ENCODE results near the gene LGR6.

LGR6 gene

GRCh38 chr1:202291961-202292712 lies 98.5 kb downstream of the LGR6 start:
- no peak for DNase-seq

- no peak for DNase-seq
Measured at GRCh38 chr1:202292773-202293172, 99.2 kb downstream of the LGR6 start.

GRCh38 chr1:202293569-202293968 lies 100.0 kb downstream of the LGR6 start:
- DNase-seq, result no peak

- DNase-seq, result no peak
Measured at GRCh38 chr1:202302166-202302565, 108.6 kb downstream of the LGR6 start.

- DNase-seq, result no peak
Measured at GRCh38 chr1:202304375-202304774, 110.8 kb downstream of the LGR6 start.

- no peak for DNase-seq
Measured at GRCh38 chr1:202305168-202305567, 111.6 kb downstream of the LGR6 start.

- DNase-seq, result no peak
Measured at GRCh38 chr1:202306535-202307345, 113.1 kb downstream of the LGR6 start.

GRCh38 chr1:202310071-202310725 lies 116.6 kb downstream of the LGR6 start:
- no peak for DNase-seq

- DNase-seq, result no peak
Measured at GRCh38 chr1:202310746-202311145, 117.1 kb downstream of the LGR6 start.

- DNase-seq, result no peak
Measured at GRCh38 chr1:202311875-202312635, 118.5 kb downstream of the LGR6 start.

- DNase-seq, result peak; percentile 62 to 82
Measured at GRCh38 chr1:202315576-202316168, 122.1 kb downstream of the LGR6 start.

GRCh38 chr1:202316186-202316585 lies 122.6 kb downstream of the LGR6 start:
- no peak for DNase-seq

- no peak for DNase-seq
Measured at GRCh38 chr1:202317941-202318925, 124.6 kb downstream of the LGR6 start.

- DNase-seq, result no peak
Measured at GRCh38 chr1:202319381-202320080, 125.9 kb downstream of the LGR6 start.

GRCh38 chr1:202320081-202320405 lies 126.4 kb downstream of the LGR6 start:
- DNase-seq, result no peak

GRCh38 chr1:202323731-202324130 lies 130.1 kb downstream of the LGR6 start:
- DNase-seq, result no peak

GRCh38 chr1:202324646-202325045 lies 131.0 kb downstream of the LGR6 start:
- DNase-seq, result no peak

- DNase-seq, result no peak
Measured at GRCh38 chr1:202329891-202330290, 136.3 kb downstream of the LGR6 start.

- no peak for DNase-seq
Measured at GRCh38 chr1:202333861-202334260, 140.3 kb downstream of the LGR6 start.

GRCh38 chr1:202343652-202344349 lies 150.2 kb downstream of the LGR6 start:
- peak; percentile 58 to 60 for DNase-seq

Measured in SHP77 (cell line).